ENCODE measurements around the gene LRRC56. TPM values are rescaled to one million over a fixed set of nuclear protein-coding genes. Genes with fewer than 3 reads are reported as not detected.

Gene LRRC56
- polyA plus RNA-seq, 1 donor (not counting 4 experiments of a cell fraction or from before 2014, with no cell fraction given): 0.28 TPM

DNA sequence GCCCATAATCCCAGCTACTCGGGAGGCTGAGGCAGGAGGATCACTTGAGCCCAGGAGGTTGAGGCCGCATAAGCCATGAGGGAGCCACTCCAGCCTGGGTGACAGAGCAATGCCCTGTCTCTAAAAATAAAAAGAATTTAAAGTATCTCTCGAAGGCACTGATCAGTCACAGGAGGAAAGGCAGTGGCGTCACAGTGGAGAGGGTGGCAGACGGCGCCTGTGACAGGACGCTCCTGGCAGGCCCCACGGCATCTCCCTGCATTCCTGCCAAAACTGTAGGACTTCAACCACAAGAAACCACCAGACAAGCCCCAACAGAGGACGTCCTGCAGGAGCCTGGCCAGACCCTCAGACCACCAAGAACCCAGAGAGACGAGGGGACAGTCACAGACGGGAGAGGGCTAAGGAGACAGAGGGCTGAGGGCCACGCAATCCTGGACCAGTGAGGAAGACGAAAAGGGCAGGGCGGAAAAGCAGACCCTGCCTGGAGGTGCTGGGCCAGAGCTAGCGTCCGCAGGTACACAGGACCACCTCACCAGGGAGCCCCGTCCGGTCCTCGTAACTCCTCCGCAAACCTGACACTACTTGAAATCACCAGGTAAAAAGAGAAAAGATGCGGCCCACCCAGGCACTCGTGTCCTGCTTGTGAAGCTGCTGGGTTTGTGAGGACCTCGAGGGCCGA, 36.2 kb upstream of the LRRC56 start:
- Histone ChIP-seq H3K27ac (ENCODE audit: control insufficient read depth, insufficient read depth, low read length) (no peak overlapping the region), H3K9me3 (ENCODE audit: control insufficient read depth, low read depth, low read length) (no peaks in the 10 kb centered on the region), H2AFZ (ENCODE audit: control insufficient read depth, low read length) (no peak overlapping the region), H3K27me3 (ENCODE audit: control insufficient read depth, extremely low read depth, insufficient read depth, low read length) (no peaks in the 10 kb centered on the region), H3K4me3 (ENCODE audit: control insufficient read depth in 2 of 3, extremely low read depth in 1 of 3, insufficient read depth in 2 of 3, low read depth in 1 of 3, low read length in 3 of 3) (no peak overlapping the region), H4K20me1 (ENCODE audit: control insufficient read depth, extremely low read depth, insufficient read depth, low read length) (no peaks in the 10 kb centered on the region), H3K9me1 (ENCODE audit: control insufficient read depth, extremely low read depth, insufficient read depth, low read length) (no peaks in the 10 kb centered on the region), H3K4me2 (ENCODE audit: control insufficient read depth, extremely low read depth, insufficient read depth, low read depth, low read length) (no peak overlapping the region), H3K36me3 (ENCODE audit: control insufficient read depth in 2 of 2, extremely low read depth in 1 of 2, insufficient read depth in 2 of 2, low read length in 2 of 2) (peaks cover 42 to 46% of the 10 kb centered on the region in 2 experiments), H3K79me2 (ENCODE audit: control insufficient read depth, insufficient read depth, low read length) (peaks cover 41% of the 10 kb centered on the region), H3K9ac (ENCODE audit: control insufficient read depth, extremely low read depth, insufficient read depth, low read length) (no peak overlapping the region), H3K4me1 (ENCODE audit: control insufficient read depth, extremely low read depth, insufficient read depth, low read length) (peaks cover 33% of the 10 kb centered on the region)
- FAIRE-seq: no peak
- TF ChIP-seq EZH2 (IDR thresholded peaks at IDR 0.05; ENCODE audit: low read length): no peak
- TF ChIP-seq, protein P1, sequence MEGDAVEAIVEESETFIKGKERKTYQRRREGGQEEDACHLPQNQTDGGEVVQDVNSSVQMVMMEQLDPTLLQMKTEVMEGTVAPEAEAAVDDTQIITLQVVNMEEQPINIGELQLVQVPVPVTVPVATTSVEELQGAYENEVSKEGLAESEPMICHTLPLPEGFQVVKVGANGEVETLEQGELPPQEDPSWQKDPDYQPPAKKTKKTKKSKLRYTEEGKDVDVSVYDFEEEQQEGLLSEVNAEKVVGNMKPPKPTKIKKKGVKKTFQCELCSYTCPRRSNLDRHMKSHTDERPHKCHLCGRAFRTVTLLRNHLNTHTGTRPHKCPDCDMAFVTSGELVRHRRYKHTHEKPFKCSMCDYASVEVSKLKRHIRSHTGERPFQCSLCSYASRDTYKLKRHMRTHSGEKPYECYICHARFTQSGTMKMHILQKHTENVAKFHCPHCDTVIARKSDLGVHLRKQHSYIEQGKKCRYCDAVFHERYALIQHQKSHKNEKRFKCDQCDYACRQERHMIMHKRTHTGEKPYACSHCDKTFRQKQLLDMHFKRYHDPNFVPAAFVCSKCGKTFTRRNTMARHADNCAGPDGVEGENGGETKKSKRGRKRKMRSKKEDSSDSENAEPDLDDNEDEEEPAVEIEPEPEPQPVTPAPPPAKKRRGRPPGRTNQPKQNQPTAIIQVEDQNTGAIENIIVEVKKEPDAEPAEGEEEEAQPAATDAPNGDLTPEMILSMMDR (optimal IDR thresholded peaks at IDR 0.05 in 1 of 3, IDR thresholded peaks at IDR 0.05 in 1 of 3, conservative IDR thresholded peaks at IDR 0.05 in 1 of 3; ENCODE audit: extremely low read depth in 1 of 3, insufficient read depth in 2 of 3, low read length in 3 of 3): no peak
- dilution Hi-C loops (cut with MboI; ENCODE audit: extremely low pct_ligation_motif_present, low sequenced_read_pairs): no loop called here
- no peak for DNase-seq (ENCODE audit: low read depth, low spot score)

DNA sequence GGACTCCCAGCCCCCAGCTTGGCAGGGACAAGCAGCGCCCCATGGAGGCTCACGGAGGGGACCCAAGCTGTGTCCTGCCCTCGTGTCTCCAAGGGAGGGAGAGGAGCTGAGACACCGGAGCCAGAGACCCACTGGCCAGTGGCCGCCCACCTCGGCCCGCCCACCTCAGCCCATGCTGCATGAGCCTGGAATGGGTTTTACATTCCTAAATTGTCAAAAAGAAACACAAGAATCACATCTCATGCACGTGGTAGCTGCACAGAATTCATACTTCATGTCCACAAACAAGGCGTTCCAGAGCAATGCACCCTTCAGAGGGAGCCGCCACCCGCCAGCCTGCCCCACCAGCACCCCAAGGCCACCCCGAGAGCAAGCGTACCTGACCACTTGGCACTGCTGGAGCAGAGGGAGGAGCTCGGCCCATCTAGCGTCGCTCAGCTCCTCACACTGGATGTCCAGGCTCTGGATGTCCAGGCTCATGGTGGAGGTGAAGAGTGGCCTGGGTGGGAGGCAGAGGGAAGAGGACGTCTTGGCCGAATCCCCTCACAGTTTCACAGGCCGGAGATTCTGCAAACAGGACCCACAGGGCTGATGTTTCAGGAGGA, 35.5 kb upstream of the LRRC56 start:
- DNase-seq (ENCODE audit: low read depth, low spot score) (no peak), FAIRE-seq (no peak)
- Histone ChIP-seq H3K4me3 (ENCODE audit: control insufficient read depth in 2 of 3, extremely low read depth in 1 of 3, insufficient read depth in 2 of 3, low read depth in 1 of 3, low read length in 3 of 3) (no peak overlapping the region), H3K27me3 (ENCODE audit: control insufficient read depth, extremely low read depth, insufficient read depth, low read length) (no peaks in the 10 kb centered on the region), H3K79me2 (ENCODE audit: control insufficient read depth, insufficient read depth, low read length) (peaks cover 41% of the 10 kb centered on the region), H3K27ac (ENCODE audit: control insufficient read depth, insufficient read depth, low read length) (no peak overlapping the region), H4K20me1 (ENCODE audit: control insufficient read depth, extremely low read depth, insufficient read depth, low read length) (no peaks in the 10 kb centered on the region), H3K9ac (ENCODE audit: control insufficient read depth, extremely low read depth, insufficient read depth, low read length) (no peak overlapping the region), H3K9me1 (ENCODE audit: control insufficient read depth, extremely low read depth, insufficient read depth, low read length) (no peaks in the 10 kb centered on the region), H3K4me2 (ENCODE audit: control insufficient read depth, extremely low read depth, insufficient read depth, low read depth, low read length) (no peak overlapping the region), H2AFZ (ENCODE audit: control insufficient read depth, low read length) (no peak overlapping the region), H3K4me1 (ENCODE audit: control insufficient read depth, extremely low read depth, insufficient read depth, low read length) (peaks cover 33% of the 10 kb centered on the region), H3K36me3 (ENCODE audit: control insufficient read depth in 2 of 2, extremely low read depth in 1 of 2, insufficient read depth in 2 of 2, low read length in 2 of 2) (peaks cover 42% of the 10 kb centered on the region in 2 experiments), H3K9me3 (ENCODE audit: control insufficient read depth, low read depth, low read length) (no peaks in the 10 kb centered on the region)
- dilution Hi-C loops (cut with MboI; ENCODE audit: extremely low pct_ligation_motif_present, low sequenced_read_pairs): no loop called here
- TF ChIP-seq EZH2 (IDR thresholded peaks at IDR 0.05; ENCODE audit: low read length): no peak
